HG02884 (cell line): Measurements from ENCODE around the gene CYB5A.
A peak's percentile ranks its signal among the peaks of the same experiment; 100 is the strongest.

ENCODE experiments used
- ATAC-seq: cut with Tn5 transposase; IDR thresholded peaks from one replicate; pipeline ENCODE4 v1.9.1; 2021; ENCODE audit warnings: mild to moderate bottlenecking, moderate library complexity; ENCODE audit not compliant: unreplicated experiment

CYB5A gene

DNA sequence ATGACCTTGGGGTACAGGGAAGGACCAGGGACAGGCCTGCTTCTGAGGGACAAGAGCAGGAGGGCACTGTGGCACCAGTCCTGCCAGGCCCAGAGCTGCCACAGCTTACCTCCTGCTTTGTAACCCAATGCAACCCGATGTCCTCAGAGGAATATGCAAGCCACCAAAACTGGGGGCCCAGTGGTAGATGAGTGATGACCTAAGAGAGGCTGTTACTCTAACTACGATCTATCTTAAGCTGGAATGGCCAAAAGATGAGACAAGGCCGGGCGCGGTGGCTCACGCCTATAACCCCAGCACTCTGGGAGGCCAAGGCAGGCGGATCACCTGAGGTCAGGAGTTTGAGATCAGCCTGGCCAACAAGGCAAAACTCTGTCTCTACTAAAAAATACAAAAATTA lies 12.8 kb downstream of the CYB5A start:
- no peak for ATAC-seq

DNA sequence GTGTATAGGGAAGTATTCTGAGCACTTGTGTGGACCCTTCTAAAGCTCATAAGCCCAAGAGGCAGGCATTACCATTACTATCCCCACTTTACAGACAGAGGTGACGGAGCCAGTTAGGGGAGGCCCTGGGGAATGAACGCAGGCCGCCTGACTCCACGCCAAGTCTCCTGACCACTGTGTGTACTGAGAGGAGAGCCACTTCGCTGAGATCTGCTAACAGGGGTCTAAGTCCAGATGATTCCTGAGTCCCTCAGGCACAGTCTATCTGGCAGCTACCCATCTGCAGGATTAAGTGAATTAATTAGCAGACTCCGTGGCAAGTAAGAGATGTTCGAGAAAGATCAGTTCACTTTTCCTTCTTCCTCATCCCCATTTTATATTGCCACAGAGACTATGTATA lies 13.7 kb downstream of the CYB5A start:
- no peak for ATAC-seq

DNA sequence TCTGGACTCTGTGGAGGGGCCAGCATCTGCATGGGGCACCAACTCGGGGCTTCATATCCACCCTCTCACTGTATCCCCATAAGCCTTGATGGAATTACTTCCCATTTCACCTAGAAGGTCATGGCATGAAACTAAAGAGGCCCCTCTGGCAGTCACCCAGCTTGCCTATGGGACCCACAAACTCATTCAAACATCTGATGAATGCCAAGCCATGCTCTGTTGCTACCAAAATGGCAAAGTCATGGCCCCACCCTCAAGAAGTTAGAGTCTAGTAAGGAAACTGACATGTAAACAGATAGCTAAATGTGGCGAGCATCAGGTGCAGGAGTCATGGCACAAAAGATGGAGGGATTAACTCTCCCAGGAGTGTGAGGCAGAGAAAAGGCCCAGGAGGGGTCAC lies 14.5 kb downstream of the CYB5A start:
- no peak for ATAC-seq

DNA sequence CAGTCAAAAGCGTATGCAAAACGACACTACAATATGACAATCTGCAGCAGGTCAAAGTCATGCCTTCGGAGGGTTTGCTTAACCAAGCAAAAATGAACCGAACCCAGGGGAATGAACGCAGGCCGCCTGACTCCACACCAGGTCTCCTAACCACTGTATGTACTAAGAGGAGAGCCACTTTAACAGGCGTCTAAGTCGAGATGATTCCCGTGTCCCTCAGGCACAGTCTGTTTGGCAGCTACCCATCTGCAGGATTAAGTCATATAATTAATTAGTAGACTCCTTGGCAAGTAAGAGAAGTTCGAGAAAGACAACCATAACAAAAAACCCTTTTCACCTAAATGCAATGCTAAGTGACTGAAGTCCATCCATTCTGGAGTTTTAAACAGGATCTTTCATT lies 15.2 kb downstream of the CYB5A start:
- no peak for ATAC-seq

DNA sequence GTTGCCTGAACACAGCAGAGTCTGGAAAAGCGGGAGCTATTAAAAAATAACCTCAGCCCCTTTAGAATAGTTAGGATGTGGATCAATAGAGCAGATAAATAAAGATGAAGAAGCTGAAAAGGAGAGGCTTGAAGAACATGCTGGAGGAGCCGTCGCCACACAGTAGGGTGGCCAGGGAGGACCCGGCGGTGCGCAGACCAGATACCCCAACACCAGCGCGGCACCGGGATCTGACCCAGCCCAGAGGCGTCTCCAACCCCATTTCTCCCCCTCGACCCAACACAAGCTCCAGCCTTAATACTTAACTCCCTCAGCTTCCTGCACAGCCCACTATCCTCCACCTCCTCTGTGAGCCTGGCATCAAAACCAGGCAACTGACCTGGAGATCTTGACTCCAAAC lies 16.0 kb downstream of the CYB5A start:
- ATAC-seq = no peak

DNA sequence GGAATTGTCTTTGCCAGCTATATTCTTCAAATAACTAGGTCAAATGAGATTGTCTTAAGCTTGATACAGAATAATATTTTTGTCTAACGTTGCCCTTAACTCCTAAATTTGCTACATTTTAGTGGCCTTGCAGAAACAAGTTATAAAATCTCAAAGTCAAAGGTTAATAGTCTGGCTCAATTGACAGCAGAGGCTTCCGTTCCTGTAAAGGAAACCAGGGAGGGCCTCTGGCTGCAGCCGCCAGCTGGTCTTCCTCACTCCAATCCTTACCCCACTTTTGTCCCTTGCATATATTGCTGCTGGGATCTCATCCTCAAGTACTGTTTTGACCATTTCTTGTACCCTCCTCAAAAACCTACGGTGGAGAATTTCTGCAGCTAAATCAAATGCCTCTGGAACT lies 17.1 kb downstream of the CYB5A start:
- ATAC-seq = no peak

DNA sequence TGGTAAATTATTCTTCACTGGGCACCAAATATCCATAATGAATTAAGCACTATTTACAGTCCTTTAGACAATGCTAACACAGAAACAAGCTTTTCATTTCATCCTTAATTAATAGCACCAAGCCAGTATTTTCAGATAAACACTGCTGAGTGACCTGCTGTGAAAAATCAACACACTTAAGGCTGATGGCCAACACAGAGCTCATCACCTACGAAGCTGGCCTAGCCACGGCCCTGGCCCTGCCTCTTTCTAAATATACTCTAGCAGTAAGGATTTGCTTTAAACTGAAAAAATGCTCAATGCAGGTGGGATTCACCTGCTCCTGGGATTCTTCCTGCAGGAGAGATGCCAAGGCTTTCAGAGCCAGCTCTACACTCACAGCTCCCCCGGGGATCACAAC lies 18.4 kb downstream of the CYB5A start:
- ATAC-seq = no peak

DNA sequence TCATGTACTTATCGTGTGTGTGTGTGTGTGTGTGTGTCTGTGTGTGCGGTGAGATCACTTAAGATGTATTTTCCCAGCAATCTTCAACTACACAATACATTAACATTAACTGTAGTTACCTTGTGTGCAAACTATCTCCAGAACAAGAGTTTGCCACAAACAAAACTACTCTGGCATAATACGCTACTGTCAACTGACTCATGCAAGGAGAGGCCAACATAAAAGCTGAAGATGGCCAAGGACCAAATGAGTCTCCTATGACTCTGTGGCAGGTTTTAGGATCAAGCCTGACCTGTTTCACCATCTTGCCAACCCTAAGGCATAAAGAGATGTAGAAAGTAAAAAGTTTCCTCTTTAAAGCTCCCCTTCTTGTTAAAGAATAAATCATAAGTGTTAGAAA lies 20.1 kb downstream of the CYB5A start:
- ATAC-seq = no peak

DNA sequence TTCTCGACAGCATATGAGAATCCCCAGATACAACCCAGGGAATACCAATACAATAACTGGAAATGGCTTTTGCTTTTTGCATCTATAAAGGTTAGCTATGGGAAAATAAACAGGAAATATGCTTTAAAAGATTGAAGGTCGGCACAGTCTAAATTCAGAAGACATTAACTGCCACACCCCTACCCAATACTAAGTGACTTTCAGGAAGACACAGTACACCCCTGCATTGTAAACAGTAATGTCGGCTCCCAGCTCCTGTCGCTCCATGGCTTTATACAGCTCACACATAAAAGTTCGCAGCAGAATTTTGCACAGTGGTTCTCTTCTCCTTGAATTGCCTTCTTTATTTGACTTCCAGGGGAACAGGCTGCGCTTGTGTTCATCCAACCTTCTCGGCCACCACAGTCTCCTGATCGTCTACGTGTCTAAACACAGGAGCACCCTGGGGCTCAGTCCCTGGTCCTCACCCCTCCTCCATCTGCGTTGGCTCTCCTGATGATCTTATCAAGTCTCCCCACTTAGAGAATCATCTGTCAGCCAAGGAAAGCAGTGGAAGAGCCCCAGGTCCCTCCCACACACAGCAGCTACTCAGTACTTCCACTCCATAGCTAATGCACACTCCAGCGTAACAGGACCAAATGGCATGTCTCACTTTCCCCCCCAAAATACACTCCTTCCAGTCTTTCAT lies 22.7 kb downstream of the CYB5A start:
- no peak for ATAC-seq

DNA sequence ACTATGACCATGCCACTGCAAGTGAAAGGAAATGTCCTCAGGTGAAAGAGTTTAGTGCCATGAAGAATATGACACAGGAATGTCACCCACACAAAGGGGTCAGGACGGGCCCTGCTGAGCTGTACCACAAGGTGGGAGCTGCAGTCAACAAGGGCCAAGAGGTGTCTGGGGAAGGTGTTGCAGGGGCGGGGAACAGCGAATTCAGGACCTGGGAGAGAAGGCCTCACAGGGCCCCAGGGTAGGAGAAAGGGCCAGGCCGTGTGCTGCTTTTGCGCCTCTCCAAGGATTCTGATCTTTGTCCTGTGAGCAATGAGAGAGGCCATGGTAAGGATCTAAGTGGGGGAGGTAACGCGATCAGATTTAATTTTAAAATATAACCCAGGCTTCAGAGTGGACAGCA lies 23.6 kb downstream of the CYB5A start:
- ATAC-seq = no peak

DNA sequence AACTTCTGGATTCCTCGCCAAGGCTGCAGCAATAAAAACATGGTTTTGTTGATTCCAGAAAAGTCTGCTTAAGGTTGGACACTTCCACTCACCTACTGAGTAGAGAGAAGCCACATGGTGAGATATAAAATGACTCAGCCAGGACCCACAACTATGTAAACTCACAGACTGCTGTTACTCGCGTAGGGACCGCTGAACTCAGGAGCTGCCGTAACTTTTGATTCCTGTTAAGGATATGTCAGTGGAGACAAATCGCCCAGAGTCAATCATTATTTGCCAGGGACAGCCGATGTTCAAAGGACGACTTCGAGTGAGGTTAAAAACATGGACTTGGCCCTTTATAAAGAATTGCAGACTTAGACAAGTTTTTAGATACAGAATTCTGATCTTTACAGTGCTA lies 25.6 kb downstream of the CYB5A start:
- no peak for ATAC-seq

DNA sequence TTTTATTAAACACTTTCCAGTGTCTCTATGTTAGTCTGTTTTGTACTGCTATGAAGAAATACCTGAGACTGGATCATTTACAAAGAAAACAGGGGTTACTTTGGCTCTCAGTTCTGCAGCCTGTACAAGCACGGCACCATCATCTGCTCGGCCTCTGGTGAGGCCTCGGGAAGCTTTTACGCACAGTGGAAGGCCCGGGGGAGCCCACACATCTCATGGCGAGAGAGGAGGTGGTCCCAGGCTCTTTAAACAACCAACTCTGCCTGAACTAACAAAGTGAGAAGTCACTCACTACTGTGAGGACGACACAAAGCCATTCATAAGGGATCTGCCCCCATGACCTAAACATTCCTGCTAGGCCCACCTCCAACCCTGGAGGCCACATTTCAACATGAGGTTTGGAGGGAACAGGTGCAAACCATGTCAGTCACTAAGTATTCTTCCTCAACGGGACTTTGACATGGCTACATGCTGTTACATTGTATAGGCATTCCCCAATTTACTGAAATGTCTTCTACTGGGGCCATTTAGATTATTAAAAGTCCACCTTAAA lies 26.1 kb downstream of the CYB5A start:
- no peak for ATAC-seq

DNA sequence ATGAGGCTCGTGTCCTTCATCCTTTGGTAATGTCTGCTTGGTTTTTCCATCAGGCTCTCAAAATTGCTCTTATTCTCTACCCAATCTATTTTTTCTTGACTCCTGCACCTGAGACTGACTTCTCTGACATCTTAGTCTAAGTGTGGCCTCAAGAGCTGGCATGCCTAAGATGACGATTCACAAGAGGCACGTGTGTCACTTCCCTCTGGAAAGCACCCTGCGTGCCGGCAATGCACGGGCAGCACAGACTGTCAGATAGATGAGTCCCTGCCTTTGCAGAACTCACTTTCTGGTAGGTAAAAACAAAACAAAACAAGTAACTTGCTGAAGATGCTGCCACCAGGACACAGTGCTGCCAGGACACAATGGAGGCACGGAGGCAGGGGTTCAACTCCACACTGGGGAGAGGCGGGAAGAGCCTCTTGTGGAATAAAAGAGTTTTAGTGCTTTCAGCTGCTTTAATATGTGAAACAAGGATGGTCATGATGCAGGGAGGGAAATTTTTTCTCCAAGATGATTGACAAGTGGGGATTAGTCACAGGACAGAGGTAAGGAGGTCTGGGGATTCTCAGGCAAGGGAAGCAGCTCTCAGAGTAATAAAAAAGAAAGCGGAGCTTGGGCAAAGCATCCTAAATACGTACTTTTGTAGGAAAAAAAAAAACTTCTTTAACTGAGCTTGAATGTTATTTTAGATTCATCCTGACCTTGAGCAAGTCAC lies 27.3 kb downstream of the CYB5A start:
- peak; percentile 96 for ATAC-seq

DNA sequence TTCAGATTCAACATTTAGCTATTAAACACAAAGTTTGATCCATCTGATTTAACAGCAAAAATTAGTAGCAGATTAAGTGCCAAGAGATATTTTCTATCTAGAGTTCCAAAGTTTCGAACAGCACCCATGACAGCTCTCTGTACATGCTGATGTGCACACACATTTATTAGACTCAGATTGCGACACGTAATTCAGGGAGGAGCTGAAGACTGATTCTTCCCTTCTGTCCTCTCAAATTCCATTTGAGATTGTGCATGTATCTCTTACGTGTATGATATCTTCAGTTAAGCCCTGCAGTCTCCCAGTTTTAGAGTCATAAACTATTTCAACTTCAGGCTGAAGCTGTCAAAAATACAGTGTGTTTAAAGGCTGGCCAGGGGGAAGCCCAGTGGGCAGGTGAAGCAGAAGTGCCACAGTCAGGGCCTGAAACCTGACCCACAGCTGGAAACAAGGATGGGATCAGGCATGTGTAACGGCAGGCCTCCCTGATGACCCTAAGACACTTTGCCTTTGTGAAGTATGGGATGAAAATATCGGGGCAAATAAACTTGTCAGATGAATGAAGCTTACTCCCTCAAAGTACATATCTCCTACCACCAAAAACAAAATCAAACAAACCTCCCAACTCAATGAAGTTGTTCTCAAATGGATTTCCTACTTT lies 30.6 kb downstream of the CYB5A start:
- ATAC-seq = no peak

DNA sequence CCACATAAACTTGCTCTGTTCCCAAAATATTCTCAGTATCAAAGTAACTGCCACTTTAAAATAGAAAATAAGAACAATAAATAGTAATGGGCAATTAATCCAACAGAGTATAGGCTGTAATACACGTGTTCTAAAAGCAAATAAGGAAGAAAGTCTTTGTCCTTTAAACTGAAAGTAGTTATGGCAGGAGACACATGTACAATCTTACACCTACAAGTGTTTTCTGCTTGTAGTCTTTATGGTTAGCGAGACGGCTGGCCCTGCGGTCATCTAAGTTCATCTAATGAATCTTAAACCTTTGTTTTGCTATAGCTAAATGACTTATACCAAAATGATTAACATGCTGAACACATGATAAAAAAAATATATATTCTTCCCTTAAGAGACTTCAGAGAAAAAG lies 32.4 kb downstream of the CYB5A start:
- ATAC-seq = no peak

DNA sequence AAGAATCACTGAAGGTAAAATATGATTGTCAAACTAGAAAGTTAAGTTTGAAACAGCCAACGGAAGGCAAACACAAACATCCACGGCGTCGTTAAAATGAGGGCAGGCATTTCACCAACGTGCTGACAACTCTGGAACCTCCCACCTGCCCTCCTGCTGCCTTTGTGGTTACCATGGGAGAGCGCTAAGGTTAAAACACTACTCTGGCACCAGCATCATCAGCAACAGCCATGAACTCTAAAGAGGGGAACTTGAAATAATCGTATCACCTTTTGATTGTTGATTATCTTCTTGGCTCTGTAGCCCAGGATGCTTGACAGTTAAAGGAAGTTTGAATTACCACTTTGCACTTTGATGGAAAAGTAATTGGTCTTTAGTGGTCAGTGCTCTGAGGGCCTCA lies 34.7 kb downstream of the CYB5A start:
- no peak for ATAC-seq

DNA sequence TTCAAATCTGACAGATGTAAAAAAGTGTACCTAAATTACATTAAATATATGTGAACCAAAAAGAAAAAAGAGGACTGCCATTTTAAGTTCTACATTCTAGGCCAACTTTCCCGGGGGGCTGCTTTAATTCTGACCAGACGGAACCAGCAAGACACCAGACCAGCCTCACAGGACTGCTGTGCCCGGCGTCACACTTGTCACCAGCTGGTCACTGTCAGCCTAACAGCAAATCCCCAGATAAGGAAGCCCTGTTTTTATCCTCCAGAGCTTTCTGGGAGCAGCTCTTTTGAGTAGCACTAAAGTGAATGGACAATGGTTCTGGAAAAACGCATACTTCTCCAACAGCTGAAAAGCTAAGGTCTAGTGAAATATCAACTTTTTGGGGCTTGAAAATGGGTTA lies 35.6 kb downstream of the CYB5A start:
- no peak for ATAC-seq

DNA sequence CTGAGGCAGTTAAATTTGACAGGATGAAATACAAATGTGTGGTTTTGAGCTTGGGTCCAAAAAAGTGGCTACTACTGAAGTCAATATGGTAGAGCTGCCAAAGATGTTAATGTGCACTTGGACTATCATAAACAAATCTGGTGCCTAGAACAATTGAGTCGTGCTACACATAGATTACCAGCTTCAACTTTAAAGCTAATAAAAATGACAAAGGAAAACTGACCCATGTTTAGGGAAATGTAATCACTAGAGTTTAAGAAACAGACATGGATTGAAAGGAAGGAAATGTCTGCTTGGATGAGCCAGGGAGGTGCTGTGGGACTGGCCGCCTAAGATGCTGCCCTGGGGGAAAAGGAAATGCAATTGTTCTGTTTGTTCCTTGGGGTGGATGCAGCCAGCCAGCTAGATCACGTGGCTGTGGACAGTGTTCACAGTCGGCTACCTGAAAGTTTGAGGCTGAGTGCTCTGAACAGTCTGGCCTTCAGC lies 36.6 kb downstream of the CYB5A start:
- no peak for ATAC-seq

DNA sequence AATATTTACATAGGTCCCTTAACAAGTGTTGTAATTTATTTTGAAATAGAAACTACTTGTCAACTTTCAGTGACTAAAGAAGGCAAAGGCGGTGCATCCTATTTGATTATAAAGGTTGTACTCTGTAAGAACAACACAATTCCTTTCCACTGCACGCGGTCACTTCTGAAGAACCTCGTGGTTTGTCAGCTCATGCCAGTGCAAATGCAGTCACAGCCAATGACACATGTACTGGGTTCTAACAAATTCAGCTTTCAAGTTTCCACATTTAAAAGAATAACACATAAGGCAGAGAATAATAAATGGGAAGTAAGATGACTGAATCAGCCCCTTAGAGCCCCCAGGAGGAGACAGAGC lies 39.7 kb downstream of the CYB5A start:
- ATAC-seq = no peak

DNA sequence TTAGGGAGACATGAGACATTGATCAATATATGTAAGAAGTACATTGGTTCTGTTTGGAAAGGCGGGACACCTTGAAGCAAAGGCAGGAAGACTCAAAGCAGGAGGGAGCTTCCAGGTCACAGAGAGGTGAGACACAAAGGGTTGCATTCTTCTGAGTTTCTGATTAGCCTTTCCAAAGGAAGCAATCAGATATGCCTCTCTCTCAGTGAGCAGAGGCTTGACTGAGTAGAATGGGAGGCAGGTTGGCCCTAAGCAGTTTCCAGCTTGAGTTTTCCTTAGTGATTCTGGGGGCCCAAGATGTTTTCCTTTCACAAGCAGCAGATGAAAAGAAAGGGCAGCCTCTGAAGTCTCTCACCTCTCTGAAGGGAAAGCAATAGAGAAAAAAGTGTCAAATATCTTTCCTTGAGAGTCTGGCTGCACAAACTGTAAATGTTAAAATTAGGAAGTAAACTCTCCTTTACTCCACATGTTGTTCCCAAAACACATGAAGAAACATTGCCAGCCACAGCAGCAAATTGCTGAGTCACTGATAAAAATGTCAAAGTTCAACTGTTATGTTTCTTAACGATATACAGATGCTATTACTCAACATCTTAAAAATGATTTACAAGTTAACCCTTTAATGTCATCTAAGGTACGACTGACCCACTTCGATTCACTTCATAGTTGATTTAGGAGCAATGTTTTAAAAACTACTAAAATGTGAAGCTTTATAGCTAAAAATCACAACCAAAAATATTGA lies 40.3 kb downstream of the CYB5A start:
- no peak for ATAC-seq

DNA sequence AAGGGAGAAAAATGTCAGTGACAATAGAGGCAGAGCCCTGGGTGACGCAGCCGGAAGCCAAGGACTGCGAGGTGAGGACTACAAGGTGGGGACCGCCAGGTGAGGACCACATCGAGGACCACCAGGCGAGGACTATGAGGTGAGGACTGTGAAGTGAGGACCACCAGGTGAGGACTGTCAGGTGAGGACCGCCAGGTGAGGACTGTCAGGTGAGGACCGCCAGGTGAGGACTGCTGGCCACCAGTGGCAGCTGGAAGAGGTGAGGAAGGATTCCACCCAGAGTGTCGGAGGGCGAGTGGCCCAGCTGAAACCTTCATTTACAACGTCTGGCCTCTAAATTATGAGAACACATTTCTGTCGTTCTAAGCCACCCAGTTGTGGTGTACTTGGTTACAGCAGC lies 41.6 kb downstream of the CYB5A start:
- no peak for ATAC-seq
